GM12891 (cell line): ENCODE data around the gene FARS2.

ENCODE experiments used
- DNase-seq: peaks from one replicate; pipeline ENCODE4 v3.0.0; 2011; ENCODE audit warnings: low spot score; ENCODE audit not compliant: insufficient read length
- FAIRE-seq: peaks from 2 replicates; lab custom pipeline; 2011; peaks lifted over from hg19 to GRCh38; lab: Jason Lieb, UNC
- PAX5 ChIP-seq: IDR thresholded peaks from 2 replicates; pipeline ENCODE4 v1.6.1; 2011; ENCODE audit warnings: low read length, moderate library complexity, mild to moderate bottlenecking; ENCODE audit not compliant: insufficient read depth, severe bottlenecking
- POLR2A ChIP-seq: IDR thresholded peaks from 2 replicates; pipeline ENCODE4 v1.6.1; 2011; ENCODE audit warnings: low read depth, low read length, control low read depth
- POLR2AphosphoS5 ChIP-seq: IDR thresholded peaks from 2 replicates; pipeline ENCODE4 v1.6.1; 2011; ENCODE audit warnings: low read depth, low read length, control low read depth
- POU2F2 ChIP-seq: IDR thresholded peaks from 2 replicates; pipeline ENCODE4 v1.6.1; 2011; ENCODE audit warnings: low read depth, mild to moderate bottlenecking, control low read depth, low read length, moderate library complexity
- SPI1 ChIP-seq: IDR thresholded peaks from 2 replicates; pipeline ENCODE4 v1.6.1; 2011; ENCODE audit warnings: low read depth, low read length, control low read depth
- TAF1 ChIP-seq: IDR thresholded peaks from 2 replicates; pipeline ENCODE4 v1.6.1; 2011; ENCODE audit warnings: low read depth, low read length, control low read depth

The FARS2 gene

GRCh38 chr6:5531853-5532375, 270.6 kb downstream of the FARS2 start:
- TF ChIP-seq POU2F2: no peak
- no peak for TF ChIP-seq POLR2AphosphoS5
- TF ChIP-seq SPI1: no peak
- TF ChIP-seq POLR2A: no peak
- no peak for TF ChIP-seq TAF1
- no peak for TF ChIP-seq PAX5
- FAIRE-seq: no peak
- DNase-seq: no peak

- no peak for TF ChIP-seq POLR2A
- TF ChIP-seq TAF1: no peak
- no peak for TF ChIP-seq POLR2AphosphoS5
- no peak for TF ChIP-seq SPI1
- no peak for TF ChIP-seq POU2F2
- no peak for TF ChIP-seq PAX5
- DNase-seq (no peak), FAIRE-seq (no peak)
Measured at GRCh38 chr6:5532941-5533340, 271.6 kb downstream of the FARS2 start.

- FAIRE-seq: peak; percentile 26
- DNase-seq: no peak
- TF ChIP-seq SPI1: no peak
- no peak for TF ChIP-seq POU2F2
- no peak for TF ChIP-seq PAX5
- no peak for TF ChIP-seq POLR2A
- TF ChIP-seq TAF1: no peak
Measured at GRCh38 chr6:5534643-5535042, 273.3 kb downstream of the FARS2 start.

GRCh38 chr6:5536644-5537043, 275.3 kb downstream of the FARS2 start:
- no peak for FAIRE-seq
- no peak for DNase-seq
- TF ChIP-seq POLR2AphosphoS5 (no peak), POLR2A (no peak), POU2F2 (no peak), TAF1 (no peak), SPI1 (no peak), PAX5 (no peak)

DNA sequence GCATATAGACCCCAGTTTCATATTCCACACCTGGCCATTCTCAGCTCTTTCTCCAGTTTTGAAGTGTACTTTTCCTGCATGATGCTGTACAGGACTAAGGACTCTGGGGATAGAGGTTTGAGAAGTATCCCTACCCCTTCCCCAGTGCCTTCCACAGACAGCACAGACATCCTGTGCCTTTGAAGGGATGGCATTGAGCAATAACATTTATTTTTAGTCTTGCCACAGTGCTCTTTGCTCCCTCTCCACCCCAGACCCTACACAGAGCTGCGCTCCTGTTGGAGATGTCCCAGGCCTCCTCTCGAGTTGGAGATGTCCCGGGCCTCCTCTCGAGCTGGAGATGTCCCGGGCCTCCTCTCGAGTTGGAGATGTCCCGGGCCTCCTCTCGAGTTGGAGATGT, 275.8 kb downstream of the FARS2 start:
- TF ChIP-seq POLR2AphosphoS5 (no peak), POU2F2 (no peak), SPI1 (no peak), TAF1 (no peak), PAX5 (no peak), POLR2A (no peak)
- FAIRE-seq: no peak
- no peak for DNase-seq

DNA sequence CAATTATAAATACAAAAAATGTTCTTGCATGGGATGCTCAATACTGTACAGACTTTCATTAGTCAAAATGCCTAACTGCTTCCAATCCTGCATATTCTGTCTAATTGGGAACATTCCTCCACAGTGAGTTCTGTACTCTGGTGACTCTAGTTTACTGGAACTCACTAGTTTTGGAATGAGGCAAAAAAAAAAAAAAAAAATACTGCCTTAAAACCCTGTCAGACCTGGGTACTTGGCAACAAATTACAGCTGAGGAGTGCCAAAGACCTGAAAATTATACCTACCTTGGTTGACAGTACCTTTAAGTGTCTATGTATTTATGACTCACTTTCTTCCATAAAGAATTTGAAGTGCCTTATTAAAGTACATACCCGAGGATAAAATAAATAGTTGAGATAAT, 276.7 kb downstream of the FARS2 start:
- FAIRE-seq (no peak), DNase-seq (no peak)
- TF ChIP-seq POLR2A (no peak), PAX5 (no peak), POU2F2 (no peak), POLR2AphosphoS5 (no peak), SPI1 (no peak), TAF1 (no peak)

DNA sequence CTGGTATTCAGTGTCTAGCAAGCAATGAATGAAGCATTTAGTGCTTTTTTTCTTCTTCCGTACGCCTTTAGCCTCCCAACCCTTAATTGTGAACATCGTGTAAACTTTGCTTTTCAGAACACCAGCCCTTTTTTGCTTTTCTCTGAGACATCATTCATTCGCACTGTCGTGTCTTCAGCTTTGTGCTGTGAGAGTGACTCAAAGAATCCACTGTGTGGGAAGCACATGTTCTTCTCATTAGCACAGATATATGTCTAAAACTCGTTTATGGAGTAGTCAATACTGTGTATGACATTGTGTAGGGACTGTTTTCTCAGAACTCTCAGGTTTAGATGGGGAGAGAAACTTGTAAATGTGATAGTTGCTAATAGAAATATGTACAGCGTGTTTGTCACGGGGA, 279.1 kb downstream of the FARS2 start:
- no peak for FAIRE-seq
- TF ChIP-seq POLR2AphosphoS5 (no peak), PAX5 (no peak), TAF1 (no peak)
- no peak for DNase-seq

DNA sequence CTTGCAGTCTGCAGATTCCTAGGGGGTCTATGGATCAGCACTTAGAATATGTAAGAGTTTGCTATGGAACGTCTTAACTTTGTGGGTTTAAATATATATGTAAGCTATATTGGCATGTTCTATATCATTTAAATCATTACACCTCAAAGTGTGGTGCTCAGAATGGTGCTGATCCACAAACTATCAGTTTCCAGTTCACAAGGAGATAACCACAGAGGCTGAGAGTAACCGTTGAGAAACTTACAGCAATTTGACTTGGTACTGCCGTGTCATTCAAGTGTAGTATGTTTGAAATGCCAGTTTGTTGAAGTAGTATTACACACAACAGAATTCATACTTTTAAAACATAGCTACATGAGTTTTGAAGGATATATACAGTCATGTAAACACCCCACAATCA, 279.7 kb downstream of the FARS2 start:
- TF ChIP-seq SPI1 (no peak), PAX5 (no peak), POU2F2 (no peak), POLR2AphosphoS5 (no peak), POLR2A (no peak), TAF1 (no peak)
- no peak for DNase-seq
- no peak for FAIRE-seq

DNA sequence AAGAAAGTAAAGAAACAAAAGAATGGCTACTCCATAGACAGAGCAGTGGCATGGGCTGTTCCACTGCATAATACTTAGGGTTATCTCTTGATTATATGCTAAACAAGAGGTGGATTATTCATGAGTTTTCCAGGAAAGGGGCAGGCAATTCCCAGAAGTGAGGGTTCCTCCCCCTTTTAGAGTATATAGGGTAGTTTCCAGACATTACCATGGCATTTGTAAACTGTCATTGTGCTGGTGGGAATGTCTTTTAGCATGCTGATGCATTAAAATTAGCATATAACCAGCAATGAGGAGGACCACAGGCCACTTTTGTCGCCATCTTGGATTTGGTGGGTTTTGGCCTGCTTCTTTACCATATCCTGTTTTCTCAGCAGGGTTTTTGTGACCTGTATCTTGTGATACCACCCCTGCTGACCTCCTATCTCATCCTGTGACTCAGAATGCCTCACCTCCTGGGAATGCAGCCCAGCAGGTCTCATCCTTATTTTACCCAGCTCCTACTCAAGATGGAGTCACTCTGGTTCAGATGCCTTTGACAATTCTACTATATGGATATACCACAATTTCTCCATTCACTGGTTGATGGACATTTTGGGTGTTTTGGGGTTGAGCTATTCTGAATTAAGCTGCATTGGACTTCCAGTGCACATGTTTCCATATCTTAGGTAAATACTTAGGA, 280.6 kb downstream of the FARS2 start:
- FAIRE-seq (no peak), DNase-seq (no peak)
- TF ChIP-seq TAF1: no peak
- TF ChIP-seq SPI1: no peak
- no peak for TF ChIP-seq POU2F2
- no peak for TF ChIP-seq POLR2A
- no peak for TF ChIP-seq PAX5
- no peak for TF ChIP-seq POLR2AphosphoS5

GRCh38 chr6:5547556-5547955, 286.2 kb downstream of the FARS2 start:
- TF ChIP-seq PAX5 (no peak), SPI1 (no peak), POU2F2 (no peak), POLR2AphosphoS5 (no peak), TAF1 (no peak), POLR2A (no peak)
- FAIRE-seq (no peak), DNase-seq (no peak)
